ENCODE measurements around the gene MRPS9. TPM values are rescaled to one million over a fixed set of nuclear protein-coding genes. Genes with fewer than 3 reads are reported as not detected.

Gene MRPS9
- total RNA-seq, 1 donor from 2014 or later: 16.8 TPM

- no peak for DNase-seq (ENCODE audit: low spot score)
Measured at GRCh38 chr2:105038383-105039061, 653 bp downstream of the MRPS9 start.

GRCh38 chr2:105039559-105039958 lies 1.7 kb downstream of the MRPS9 start:
- no peak for DNase-seq (ENCODE audit: low spot score)
- no peak overlapping the region for H3K27ac Mint-ChIP-seq (ENCODE audit: unreplicated experiment)
- no peaks in the 10 kb centered on the region for H3K27me3 Mint-ChIP-seq (ENCODE audit: low read depth)
- H3K4me3 Mint-ChIP-seq (ENCODE audit: unreplicated experiment): no peak overlapping the region
- peaks cover 17% of the 10 kb centered on the region for H3K4me1 Mint-ChIP-seq (ENCODE audit: low read depth)
- no peaks in the 10 kb centered on the region for H3K36me3 Mint-ChIP-seq (ENCODE audit: low read depth)
- H3K9me3 Mint-ChIP-seq (ENCODE audit: low read depth): no peaks in the 10 kb centered on the region
- TF ChIP-seq, protein P1, sequence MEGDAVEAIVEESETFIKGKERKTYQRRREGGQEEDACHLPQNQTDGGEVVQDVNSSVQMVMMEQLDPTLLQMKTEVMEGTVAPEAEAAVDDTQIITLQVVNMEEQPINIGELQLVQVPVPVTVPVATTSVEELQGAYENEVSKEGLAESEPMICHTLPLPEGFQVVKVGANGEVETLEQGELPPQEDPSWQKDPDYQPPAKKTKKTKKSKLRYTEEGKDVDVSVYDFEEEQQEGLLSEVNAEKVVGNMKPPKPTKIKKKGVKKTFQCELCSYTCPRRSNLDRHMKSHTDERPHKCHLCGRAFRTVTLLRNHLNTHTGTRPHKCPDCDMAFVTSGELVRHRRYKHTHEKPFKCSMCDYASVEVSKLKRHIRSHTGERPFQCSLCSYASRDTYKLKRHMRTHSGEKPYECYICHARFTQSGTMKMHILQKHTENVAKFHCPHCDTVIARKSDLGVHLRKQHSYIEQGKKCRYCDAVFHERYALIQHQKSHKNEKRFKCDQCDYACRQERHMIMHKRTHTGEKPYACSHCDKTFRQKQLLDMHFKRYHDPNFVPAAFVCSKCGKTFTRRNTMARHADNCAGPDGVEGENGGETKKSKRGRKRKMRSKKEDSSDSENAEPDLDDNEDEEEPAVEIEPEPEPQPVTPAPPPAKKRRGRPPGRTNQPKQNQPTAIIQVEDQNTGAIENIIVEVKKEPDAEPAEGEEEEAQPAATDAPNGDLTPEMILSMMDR (IDR thresholded peaks at IDR 0.05): no peak

More at GRCh38 chr2:105038383-105039061, 653 bp downstream of the MRPS9 start:
- no peaks in the 10 kb centered on the region for H3K27me3 Mint-ChIP-seq (ENCODE audit: low read depth)
- peak overlapping the region; percentile 91 for H3K4me3 Mint-ChIP-seq (ENCODE audit: unreplicated experiment)
- H3K9me3 Mint-ChIP-seq (ENCODE audit: low read depth): no peaks in the 10 kb centered on the region
- H3K36me3 Mint-ChIP-seq (ENCODE audit: low read depth): no peaks in the 10 kb centered on the region
- TF ChIP-seq, protein P1 (IDR thresholded peaks at IDR 0.05): no peak
- H3K4me1 Mint-ChIP-seq (ENCODE audit: low read depth): peaks cover 17% of the 10 kb centered on the region
- H3K27ac Mint-ChIP-seq (ENCODE audit: unreplicated experiment): peak overlapping the region; percentile 91

- H3K9me3 Mint-ChIP-seq (ENCODE audit: low read depth): no peaks in the 10 kb centered on the region
- TF ChIP-seq, protein P1 (IDR thresholded peaks at IDR 0.05): no peak
- H3K4me3 Mint-ChIP-seq (ENCODE audit: unreplicated experiment): no peak overlapping the region
- H3K27me3 Mint-ChIP-seq (ENCODE audit: low read depth): no peaks in the 10 kb centered on the region
- peaks cover 13% of the 10 kb centered on the region for H3K4me1 Mint-ChIP-seq (ENCODE audit: low read depth)
- H3K36me3 Mint-ChIP-seq (ENCODE audit: low read depth): no peaks in the 10 kb centered on the region
- no peak for DNase-seq (ENCODE audit: low spot score)
- no peak overlapping the region for H3K27ac Mint-ChIP-seq (ENCODE audit: unreplicated experiment)
Measured at GRCh38 chr2:105042189-105042588, 4.3 kb downstream of the MRPS9 start.

DNA sequence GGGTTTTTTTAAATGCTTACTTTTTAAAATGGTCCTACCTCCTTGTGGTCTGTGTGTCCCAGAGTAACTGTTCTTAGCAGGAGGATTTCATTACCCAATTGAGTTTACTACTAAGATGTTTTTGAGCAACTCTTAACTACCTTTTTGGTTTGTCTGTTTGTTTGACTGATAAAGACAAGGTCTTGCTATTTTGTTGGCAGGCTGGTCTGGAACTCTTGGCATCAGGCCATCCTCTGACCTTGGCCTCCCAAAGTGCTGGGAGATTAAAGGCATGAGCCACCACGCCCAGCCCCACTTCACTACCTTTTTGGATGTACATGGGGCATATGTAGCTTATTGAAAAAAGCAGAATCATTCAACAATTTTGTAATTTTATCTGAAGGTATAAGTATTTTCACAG lies 14.9 kb downstream of the MRPS9 start:
- Mint-ChIP-seq H3K36me3 (ENCODE audit: low read depth) (peaks cover 19% of the 10 kb centered on the region), H3K27ac (ENCODE audit: unreplicated experiment) (no peak overlapping the region), H3K9me3 (ENCODE audit: low read depth) (peaks cover 22% of the 10 kb centered on the region), H3K4me3 (ENCODE audit: unreplicated experiment) (no peak overlapping the region), H3K27me3 (ENCODE audit: low read depth) (no peaks in the 10 kb centered on the region), H3K4me1 (ENCODE audit: low read depth) (no peaks in the 10 kb centered on the region)
- no peak for DNase-seq (ENCODE audit: low spot score)
- TF ChIP-seq, protein P1 (IDR thresholded peaks at IDR 0.05): no peak

DNA sequence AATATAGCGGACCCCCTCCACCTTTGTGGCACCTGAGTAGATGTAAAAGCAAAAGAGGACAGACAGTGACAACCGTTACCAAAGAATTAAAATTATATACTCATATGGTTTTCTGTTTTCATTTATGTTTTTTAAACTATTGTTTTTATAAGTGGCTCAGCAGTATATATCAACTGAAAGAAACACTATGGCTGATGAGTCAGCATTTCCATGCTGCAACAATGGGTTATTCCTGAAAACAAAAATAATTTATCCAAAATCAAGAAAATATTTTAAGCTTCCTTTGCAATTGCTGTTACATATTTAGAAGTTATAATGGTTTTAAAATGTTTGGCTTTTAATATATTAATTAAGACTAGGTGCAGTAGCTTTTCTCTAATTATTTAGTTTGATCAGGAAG lies 17.7 kb downstream of the MRPS9 start:
- Mint-ChIP-seq H3K9me3 (ENCODE audit: low read depth) (peaks cover 16% of the 10 kb centered on the region), H3K4me1 (ENCODE audit: low read depth) (no peaks in the 10 kb centered on the region), H3K4me3 (ENCODE audit: unreplicated experiment) (no peak overlapping the region), H3K36me3 (ENCODE audit: low read depth) (peaks cover 14% of the 10 kb centered on the region), H3K27ac (ENCODE audit: unreplicated experiment) (no peak overlapping the region), H3K27me3 (ENCODE audit: low read depth) (no peaks in the 10 kb centered on the region)
- TF ChIP-seq, protein P1 (IDR thresholded peaks at IDR 0.05): no peak
- DNase-seq (ENCODE audit: low spot score): no peak

All from chondrocyte (in vitro differentiated cells).